H1 (cell line): ENCODE data around the gene ADK. TPM values are rescaled to one million over a fixed set of nuclear protein-coding genes. Genes with fewer than 3 reads are reported as not detected.

Experiments used
- HDAC2 ChIP-seq, 2 experiments: fragments of 300-600 bp in 1 of 2; sonication (generic) in 1 of 2; IDR thresholded peaks; 2 replicates each; pipeline ENCODE4 v1.6.1; 2011 to 2012; ENCODE audit warnings: low read depth in 2 of 2, low read length in 2 of 2, mild to moderate bottlenecking in 2 of 2, moderate library complexity in 2 of 2, borderline replicate concordance in 1 of 2, inconsistent platforms in 1 of 2
- HDAC6 ChIP-seq: IDR thresholded peaks from one replicate; pipeline ENCODE4 v1.7.1; 2012; ENCODE audit warnings: low read depth, mild to moderate bottlenecking, inconsistent platforms, low read length, moderate library complexity
- JUND ChIP-seq: IDR thresholded peaks from 2 replicates; pipeline ENCODE4 v1.6.1; 2011; ENCODE audit warnings: mild to moderate bottlenecking, improper control_type of control experiment, low read length
- NANOG ChIP-seq: IDR thresholded peaks from 2 replicates; pipeline ENCODE4 v1.6.1; 2011; ENCODE audit warnings: low read length, low read depth, mild to moderate bottlenecking, inconsistent platforms; ENCODE audit not compliant: insufficient read depth, poor library complexity, severe bottlenecking
- RAD21 ChIP-seq, 2 experiments: IDR thresholded peaks in 1 of 2; conservative IDR thresholded peaks in 1 of 2; 2 replicates each; pipeline ENCODE4 v1.6.1; 2011; ENCODE audit warnings: low read depth in 2 of 2, low read length in 2 of 2, improper control_type of control experiment in 1 of 2, inconsistent platforms in 1 of 2, mild to moderate bottlenecking in 1 of 2, moderate library complexity in 1 of 2
- TBP ChIP-seq: IDR thresholded peaks from 2 replicates; pipeline ENCODE4 v1.6.1; 2011; ENCODE audit warnings: low read depth, low read length, improper control_type of control experiment
- TCF12 ChIP-seq: IDR thresholded peaks from 2 replicates; pipeline ENCODE4 v1.6.1; 2011; ENCODE audit warnings: low read depth, mild to moderate bottlenecking, low read length
- polyA plus RNA-seq, 7 experiments: library from polyadenylated mRNA; depleted of rRNA in 3 of 7; stranded (reverse) in 5 of 7; unstranded in 2 of 7; fragments of >200 nt in 5 of 7; fragments of 200-250 nt in 2 of 7; gene quantifications; 1 replicate in 5 of 7; 2 replicates in 1 of 7; 4 replicates in 1 of 7; pipeline versions ENCODE4 v1.2.1 to v1.2.3, GENCODE V29; 2011 to 2013; ENCODE audit warnings: missing spikeins in 2 of 7, mixed read lengths in 2 of 7
- total RNA-seq: library from RNA; stranded (reverse); fragmentation: NEBNext Ultra II Directional; extraction: Animal tissue kit (Norgen Biotek cat#: 25700); gene quantifications from 2 replicates; pipeline ENCODE4 v1.2.1, GENCODE V29; 2021
- TF ChIP-seq, protein P1 (sequence below): IDR thresholded peaks from 2 replicates; pipeline ENCODE4 v1.6.1; 2012; ENCODE audit warnings: inconsistent platforms

The ADK gene
- total and polyA plus RNA-seq, 2 of the 8 experiments (the other 6 are each of a cell fraction or from before 2014, with no cell fraction given): 12.3 to 42.4 TPM

DNA sequence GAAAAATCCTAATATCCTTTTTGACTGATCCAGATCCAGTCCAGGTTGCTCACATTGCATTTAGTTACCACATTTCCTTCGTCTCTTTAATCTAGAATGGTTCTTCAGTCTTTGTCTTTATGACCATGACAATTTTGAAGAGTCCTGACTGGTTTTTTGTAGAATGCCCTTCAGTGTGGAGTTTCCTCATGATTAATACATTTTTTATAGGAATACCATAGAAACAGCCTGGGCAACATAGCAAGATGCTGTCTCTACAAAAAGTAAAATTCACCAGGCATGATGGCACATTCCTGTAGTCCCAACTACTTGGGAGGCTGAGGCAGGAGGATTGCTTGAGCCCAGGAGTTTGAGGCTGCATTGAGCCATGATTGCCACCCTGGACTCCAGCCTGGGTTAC lies 390.4 kb downstream of the ADK start (continued):
- TF ChIP-seq, protein P1, sequence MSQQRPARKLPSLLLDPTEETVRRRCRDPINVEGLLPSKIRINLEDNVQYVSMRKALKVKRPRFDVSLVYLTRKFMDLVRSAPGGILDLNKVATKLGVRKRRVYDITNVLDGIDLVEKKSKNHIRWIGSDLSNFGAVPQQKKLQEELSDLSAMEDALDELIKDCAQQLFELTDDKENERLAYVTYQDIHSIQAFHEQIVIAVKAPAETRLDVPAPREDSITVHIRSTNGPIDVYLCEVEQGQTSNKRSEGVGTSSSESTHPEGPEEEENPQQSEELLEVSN: no peak
- TF ChIP-seq JUND (no peak), HDAC2 (IDR thresholded peaks at IDR 0.05; ENCODE audit: borderline replicate concordance in 1 of 2, low read depth in 2 of 2, low read length in 2 of 2) (no peak), TCF12 (no peak), RAD21 (IDR thresholded peaks at IDR 0.05 in 1 of 2, conservative IDR thresholded peaks at IDR 0.05 in 1 of 2; ENCODE audit: low read depth in 2 of 2, low read length in 2 of 2) (no peak), HDAC6 (no peak), TBP (no peak), NANOG (no peak)
